ENCODE data around the gene APOBEC3A.

GRCh38 chr22:38954414-38955043 lies 2.9 kb upstream of the APOBEC3A start:
- TF ChIP-seq SRF (IDR thresholded peaks at IDR 0.05; ENCODE audit: low read depth, low read length): no peak
- TF ChIP-seq EZH2 (IDR thresholded peaks at IDR 0.05; ENCODE audit: low read depth, low read length, severe bottlenecking): no peak
- TF ChIP-seq RNF2 (IDR thresholded peaks at IDR 0.05; ENCODE audit: borderline replicate concordance, low read depth, low read length, missing control alignments, poor library complexity, severe bottlenecking): no peak
- no peak for TF ChIP-seq GTF2F1 (IDR thresholded peaks at IDR 0.05; ENCODE audit: borderline replicate concordance, low read depth, low read length)
- TF ChIP-seq PHF8 (conservative IDR thresholded peaks at IDR 0.05; ENCODE audit: low read depth, low read length): no peak
